Adrenal gland (tissue), 5 donors: ENCODE measurements around the gene EPB41L1.

Source experiments
- POLR2A ChIP-seq, 2 donors: fragments of 450-650 bp; IDR thresholded peaks; one replicate each; pipeline ENCODE4 v1.6.1; 2017; ENCODE audit warnings: antibody characterized with exemption in 2 of 2, mild to moderate bottlenecking in 2 of 2, moderate library complexity in 1 of 2
- TF ChIP-seq, protein P1 (sequence below), 6 experiments: fragments of 450-650 bp in 4 of 6; fragments of 200-600 bp in 2 of 6; sonication (generic) in 1 of 6; IDR thresholded peaks; 1 replicate in 5 of 6; 2 replicates in 1 of 6; pipeline versions ENCODE4 v1.5.1 to v1.8.0; 2016 to 2021; ENCODE audit warnings: antibody characterized with exemption in 6 of 6, mild to moderate bottlenecking in 2 of 6, moderate library complexity in 1 of 6
- donor health status: DM: no; HTN: no; CAD: no.

DNA sequence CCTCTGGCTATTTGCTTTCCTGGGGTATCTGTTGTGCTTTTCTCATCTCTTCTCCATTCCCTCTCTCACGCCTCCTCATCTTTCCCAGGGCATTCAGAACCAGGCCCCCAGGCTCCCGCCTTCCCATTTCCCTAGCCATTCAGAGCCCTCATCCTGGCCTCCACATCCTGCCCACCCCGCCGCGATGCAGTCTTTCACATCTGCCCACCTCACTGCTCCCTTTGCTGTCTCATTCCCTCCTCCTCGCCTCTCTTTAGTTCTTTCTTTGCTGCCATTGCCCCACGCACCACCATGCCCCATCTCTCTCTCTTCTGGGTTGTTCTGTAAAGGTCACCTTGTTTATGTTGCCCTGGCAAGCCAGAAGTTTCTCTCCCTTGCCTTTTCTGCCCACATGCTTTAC lies 71.1 kb downstream of the EPB41L1 start:
- TF ChIP-seq, protein P1, sequence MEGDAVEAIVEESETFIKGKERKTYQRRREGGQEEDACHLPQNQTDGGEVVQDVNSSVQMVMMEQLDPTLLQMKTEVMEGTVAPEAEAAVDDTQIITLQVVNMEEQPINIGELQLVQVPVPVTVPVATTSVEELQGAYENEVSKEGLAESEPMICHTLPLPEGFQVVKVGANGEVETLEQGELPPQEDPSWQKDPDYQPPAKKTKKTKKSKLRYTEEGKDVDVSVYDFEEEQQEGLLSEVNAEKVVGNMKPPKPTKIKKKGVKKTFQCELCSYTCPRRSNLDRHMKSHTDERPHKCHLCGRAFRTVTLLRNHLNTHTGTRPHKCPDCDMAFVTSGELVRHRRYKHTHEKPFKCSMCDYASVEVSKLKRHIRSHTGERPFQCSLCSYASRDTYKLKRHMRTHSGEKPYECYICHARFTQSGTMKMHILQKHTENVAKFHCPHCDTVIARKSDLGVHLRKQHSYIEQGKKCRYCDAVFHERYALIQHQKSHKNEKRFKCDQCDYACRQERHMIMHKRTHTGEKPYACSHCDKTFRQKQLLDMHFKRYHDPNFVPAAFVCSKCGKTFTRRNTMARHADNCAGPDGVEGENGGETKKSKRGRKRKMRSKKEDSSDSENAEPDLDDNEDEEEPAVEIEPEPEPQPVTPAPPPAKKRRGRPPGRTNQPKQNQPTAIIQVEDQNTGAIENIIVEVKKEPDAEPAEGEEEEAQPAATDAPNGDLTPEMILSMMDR (IDR thresholded peaks at IDR 0.05), result no peak
- TF ChIP-seq POLR2A (IDR thresholded peaks at IDR 0.05), result no peak
